K562 (cell line): Measurements from ENCODE around the gene POLD4. TPM values are rescaled to one million over a fixed set of nuclear protein-coding genes. Genes with fewer than 3 reads are reported as not detected.

ENCODE experiments used
- BRCA1 ChIP-seq, 2 experiments: fragments of 450-650 bp in 1 of 2; sonication (generic) in 1 of 2; formaldehyde crosslinking in 1 of 2; IDR thresholded peaks; 2 replicates each; pipeline versions ENCODE4 v1.5.0 to v1.6.1; 2017 to 2020; ENCODE audit warnings: mild to moderate bottlenecking in 1 of 2, missing genetic modification reagents in 1 of 2
- CTBP1 ChIP-seq: fragments of 450-650 bp; IDR thresholded peaks from 2 replicates; pipeline ENCODE4 v1.6.1; 2016; ENCODE audit warnings: borderline replicate concordance
- EP400 ChIP-seq: fragments of 450-650 bp; IDR thresholded peaks from 2 replicates; pipeline ENCODE4 v1.6.1; 2017; ENCODE audit warnings: antibody characterized with exemption, mild to moderate bottlenecking, moderate library complexity
- FOS ChIP-seq: IDR thresholded peaks from 3 replicates; pipeline ENCODE4 v1.6.1; 2011; ENCODE audit not compliant: insufficient read length; ENCODE audit errors: extremely low read depth
- FOXA1 ChIP-seq: fragments of 450-650 bp; IDR thresholded peaks from 2 replicates; pipeline ENCODE4 v1.6.1; 2016; ENCODE audit warnings: mild to moderate bottlenecking, borderline replicate concordance
- GABPB1 ChIP-seq: sonication (generic); formaldehyde crosslinking; IDR thresholded peaks from 2 replicates; pipeline ENCODE4 v1.8.0; 2022; ENCODE audit warnings: mild to moderate bottlenecking, missing genetic modification reagents
- MBD1 ChIP-seq: fragments of 250-450 bp; sonication (Bioruptor Pico); IDR thresholded peaks from 2 replicates; pipeline ENCODE4 v1.8.0; 2022; ENCODE audit warnings: inconsistent platforms
- MTA2 ChIP-seq: fragments of 450-650 bp; IDR thresholded peaks from 2 replicates; pipeline ENCODE4 v1.6.1; 2016; ENCODE audit warnings: low read depth
- MYC ChIP-seq, 2 experiments: fragments of 250-450 bp in 1 of 2; sonication (Bioruptor Pico) in 1 of 2; IDR thresholded peaks; 2 replicates each; pipeline versions ENCODE4 v1.5.1 to v1.6.1; 2012 to 2021; ENCODE audit warnings: low read depth in 2 of 2, borderline replicate concordance in 1 of 2, improper control_type of control experiment in 1 of 2, low read length in 1 of 2, mild to moderate bottlenecking in 1 of 2, moderate library complexity in 1 of 2
- PCBP2 ChIP-seq: fragments of 200-400 bp; formaldehyde crosslinking; IDR thresholded peaks from 2 replicates; pipeline ENCODE4 v1.6.1; 2018; ENCODE audit warnings: low read length, low read depth, mild to moderate bottlenecking, moderate library complexity; ENCODE audit not compliant: poor library complexity, severe bottlenecking
- PKNOX1 ChIP-seq: fragments of 450-650 bp; IDR thresholded peaks from 2 replicates; pipeline ENCODE4 v1.6.1; 2016
- RHOXF2B ChIP-seq: fragments of 250-450 bp; sonication (Bioruptor Pico); conservative IDR thresholded peaks from 2 replicates; pipeline ENCODE4 v1.5.1; 2021
- TAF15 ChIP-seq: fragments of 200-400 bp; formaldehyde crosslinking; IDR thresholded peaks from 2 replicates; pipeline ENCODE4 v1.6.1; 2017; ENCODE audit warnings: mild to moderate bottlenecking, low read depth, low read length, moderate library complexity
- TCF3 ChIP-seq: sonication (generic); formaldehyde crosslinking; IDR thresholded peaks from 2 replicates; pipeline ENCODE4 v1.4.0; 2020; ENCODE audit warnings: mild to moderate bottlenecking, missing genetic modification reagents
- XRCC5 ChIP-seq: fragments of 200-400 bp; formaldehyde crosslinking; IDR thresholded peaks from 2 replicates; pipeline ENCODE4 v1.6.1; 2017; ENCODE audit warnings: low read depth, mild to moderate bottlenecking, low read length
- ZNF3 ChIP-seq: fragments of 250-450 bp; sonication (Bioruptor Pico); IDR thresholded peaks from 2 replicates; pipeline ENCODE4 v1.5.0; 2021; ENCODE audit warnings: mild to moderate bottlenecking, moderate library complexity
- ZNF347 ChIP-seq: fragments of 450-650 bp; formaldehyde crosslinking; IDR thresholded peaks from 2 replicates; pipeline ENCODE4 v1.4.0; 2020; ENCODE audit warnings: low read depth, mild to moderate bottlenecking, moderate library complexity
- ZNF830 ChIP-seq: fragments of 250-450 bp; sonication (Bioruptor Pico); IDR thresholded peaks from 2 replicates; pipeline ENCODE4 v1.5.0; 2021; ENCODE audit warnings: mild to moderate bottlenecking
- polyA plus RNA-seq, 8 experiments: library from polyadenylated mRNA; depleted of rRNA in 4 of 8; stranded (reverse) in 5 of 8; unstranded in 3 of 8; fragments of >200 nt; fragmentation: Nextera tagmentation in 2 of 8; fragmentation: Illumina TruSeq in 1 of 8; extraction: Ambion mirVana in 2 of 8; extraction: Trizol in 1 of 8; gene quantifications; 2 replicates each; pipeline versions ENCODE4 v1.2.1 to v1.2.3, GENCODE V29; 2011 to 2014; ENCODE audit warnings: inconsistent platforms in 1 of 8, missing spikeins in 1 of 8
- total RNA-seq, 7 experiments: library from RNA; depleted of rRNA in 6 of 7; stranded (reverse); fragments of >200 nt in 6 of 7; fragmentation: Illumina TruSeq in 2 of 7; extraction: Trizol in 2 of 7; gene quantifications; 2 replicates each; pipeline versions ENCODE4 v1.2.1 to v1.2.3, GENCODE V29; 2011 to 2021; ENCODE audit warnings: low replicate concordance in 1 of 7
- TF ChIP-seq, protein P1 (sequence below): fragments of 250-450 bp; sonication (Bioruptor Pico); IDR thresholded peaks from 2 replicates; pipeline ENCODE4 v1.4.0; 2020

The POLD4 gene
- total and polyA plus RNA-seq, 9 of the 15 experiments (the other 6 are each of a cell fraction or from before 2014, with no cell fraction given), result 5.8 to 64.5 (median 18.3) TPM

- TF ChIP-seq MBD1, result no peak
- TF ChIP-seq ZNF3 (CRISPR knock-in tag), result no peak
- 0 out of 2 replicates have a peak, but pooled peaks have one; percentile 46 for TF ChIP-seq ZNF830 (CRISPR knock-in tag)
- no peak for TF ChIP-seq FOXA1
- TF ChIP-seq PCBP2, result no peak
- TF ChIP-seq CTBP1, result peak; percentile 76; the same call in 1 of the 2 replicates
- peak; percentile 27; the same call in 1 of the 2 replicates for TF ChIP-seq TCF3 (CRISPR knock-in tag)
- no peak for TF ChIP-seq ZNF347 (CRISPR knock-in tag)
- peak; percentile 35; the same call in 1 of the 2 replicates for TF ChIP-seq GABPB1 (CRISPR knock-in tag)
- TF ChIP-seq EP400, result 0 out of 2 replicates have a peak, but pooled peaks have one; percentile 26
- 0 out of 2 replicates have a peak, but pooled peaks have one; percentile 9 for TF ChIP-seq RHOXF2B (CRISPR knock-in tag)
- TF ChIP-seq, protein P1, sequence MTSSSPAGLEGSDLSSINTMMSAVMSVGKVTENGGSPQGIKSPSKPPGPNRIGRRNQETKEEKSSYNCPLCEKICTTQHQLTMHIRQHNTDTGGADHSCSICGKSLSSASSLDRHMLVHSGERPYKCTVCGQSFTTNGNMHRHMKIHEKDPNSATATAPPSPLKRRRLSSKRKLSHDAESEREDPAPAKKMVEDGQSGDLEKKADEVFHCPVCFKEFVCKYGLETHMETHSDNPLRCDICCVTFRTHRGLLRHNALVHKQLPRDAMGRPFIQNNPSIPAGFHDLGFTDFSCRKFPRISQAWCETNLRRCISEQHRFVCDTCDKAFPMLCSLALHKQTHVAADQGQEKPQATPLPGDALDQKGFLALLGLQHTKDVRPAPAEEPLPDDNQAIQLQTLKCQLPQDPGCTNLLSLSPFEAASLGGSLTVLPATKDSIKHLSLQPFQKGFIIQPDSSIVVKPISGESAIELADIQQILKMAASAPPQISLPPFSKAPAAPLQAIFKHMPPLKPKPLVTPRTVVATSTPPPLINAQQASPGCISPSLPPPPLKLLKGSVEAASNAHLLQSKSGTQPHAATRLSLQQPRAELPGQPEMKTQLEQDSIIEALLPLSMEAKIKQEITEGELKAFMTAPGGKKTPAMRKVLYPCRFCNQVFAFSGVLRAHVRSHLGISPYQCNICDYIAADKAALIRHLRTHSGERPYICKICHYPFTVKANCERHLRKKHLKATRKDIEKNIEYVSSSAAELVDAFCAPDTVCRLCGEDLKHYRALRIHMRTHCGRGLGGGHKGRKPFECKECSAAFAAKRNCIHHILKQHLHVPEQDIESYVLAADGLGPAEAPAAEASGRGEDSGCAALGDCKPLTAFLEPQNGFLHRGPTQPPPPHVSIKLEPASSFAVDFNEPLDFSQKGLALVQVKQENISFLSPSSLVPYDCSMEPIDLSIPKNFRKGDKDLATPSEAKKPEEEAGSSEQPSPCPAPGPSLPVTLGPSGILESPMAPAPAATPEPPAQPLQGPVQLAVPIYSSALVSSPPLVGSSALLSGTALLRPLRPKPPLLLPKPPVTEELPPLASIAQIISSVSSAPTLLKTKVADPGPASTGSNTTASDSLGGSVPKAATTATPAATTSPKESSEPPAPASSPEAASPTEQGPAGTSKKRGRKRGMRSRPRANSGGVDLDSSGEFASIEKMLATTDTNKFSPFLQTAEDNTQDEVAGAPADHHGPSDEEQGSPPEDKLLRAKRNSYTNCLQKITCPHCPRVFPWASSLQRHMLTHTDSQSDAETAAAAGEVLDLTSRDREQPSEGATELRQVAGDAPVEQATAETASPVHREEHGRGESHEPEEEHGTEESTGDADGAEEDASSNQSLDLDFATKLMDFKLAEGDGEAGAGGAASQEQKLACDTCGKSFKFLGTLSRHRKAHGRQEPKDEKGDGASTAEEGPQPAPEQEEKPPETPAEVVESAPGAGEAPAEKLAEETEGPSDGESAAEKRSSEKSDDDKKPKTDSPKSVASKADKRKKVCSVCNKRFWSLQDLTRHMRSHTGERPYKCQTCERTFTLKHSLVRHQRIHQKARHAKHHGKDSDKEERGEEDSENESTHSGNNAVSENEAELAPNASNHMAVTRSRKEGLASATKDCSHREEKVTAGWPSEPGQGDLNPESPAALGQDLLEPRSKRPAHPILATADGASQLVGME (CRISPR knock-in tag), result 0 out of 2 replicates have a peak, but pooled peaks have one; percentile 17
- TF ChIP-seq MTA2, result no peak
- TF ChIP-seq MYC (IDR thresholded peaks at IDR 0.05; ENCODE audit: low read depth, low read length), result 0 out of 2 replicates have a peak, but pooled peaks have one; percentile 35
- TF ChIP-seq MYC (CRISPR knock-in tag; IDR thresholded peaks at IDR 0.05; ENCODE audit: borderline replicate concordance, low read depth), result no peak
- peak; percentile 90 for TF ChIP-seq XRCC5
- no peak for TF ChIP-seq FOS
- no peak for TF ChIP-seq PKNOX1
- no peak for TF ChIP-seq TAF15
- no peak for TF ChIP-seq BRCA1 (IDR thresholded peaks at IDR 0.05)
- no peak for TF ChIP-seq BRCA1 (CRISPR knock-in tag; IDR thresholded peaks at IDR 0.05)
These were observed 29.2 kb upstream of the POLD4 start (continued) for GRCh38 chr11:67382276-67383136.
